Prostate gland (tissue), 2 donors: ENCODE results near the gene ANKRD63. TPM values are rescaled to one million over a fixed set of nuclear protein-coding genes. Genes with fewer than 3 reads are reported as not detected.

ENCODE experiments used
- DNase-seq: peaks from one replicate; pipeline ENCODE4 v3.0.0-alpha.2; 2019; ENCODE audit warnings: low spot score
- H3K27ac ChIP-seq, 2 donors: fragments of 200-600 bp; sonication (generic); 2 replicates each; pipeline ENCODE4 v1.5.1; 2017 to 2019
- H3K27me3 ChIP-seq: fragments of 200-600 bp; sonication (generic); replicated peaks from 2 replicates; pipeline ENCODE4 v1.5.1; 2019; ENCODE audit not compliant: insufficient read depth
- H3K36me3 ChIP-seq, 2 donors: fragments of 200-600 bp; sonication (generic); 1 replicate in 1 of 2; 2 replicates in 1 of 2; pipeline versions ENCODE4 v1.5.1 to v1.8.1; 2017 to 2019
- H3K4me1 ChIP-seq: fragments of 200-600 bp; sonication (generic); replicated peaks from 2 replicates; pipeline ENCODE4 v1.5.1; 2019
- H3K4me3 ChIP-seq, 2 donors: fragments of 200-600 bp; sonication (generic); 2 replicates each; pipeline ENCODE4 v1.5.1; 2017 to 2019
- H3K9me3 ChIP-seq: fragments of 200-600 bp; sonication (generic); 2 replicates; pipeline ENCODE4 v1.5.1; 2017
- CTCF ChIP-seq, 4 experiments: fragments of 200-600 bp in 2 of 4; fragments of 450-650 bp in 2 of 4; sonication (generic) in 2 of 4; IDR thresholded peaks; 1 replicate in 3 of 4; 2 replicates in 1 of 4; pipeline ENCODE4 v1.5.1; 2016 to 2019; ENCODE audit warnings: antibody characterized with exemption in 4 of 4, mild to moderate bottlenecking in 2 of 4, moderate library complexity in 2 of 4
- POLR2A ChIP-seq: fragments of 450-650 bp; IDR thresholded peaks from one replicate; pipeline ENCODE4 v1.6.1; 2016; ENCODE audit warnings: antibody characterized with exemption, mild to moderate bottlenecking
- POLR2AphosphoS5 ChIP-seq: sonication (generic); formaldehyde crosslinking; IDR thresholded peaks from one replicate; pipeline ENCODE4 v1.6.1; 2017; ENCODE audit warnings: antibody characterized with exemption
- WGBS: methylation state at CpG from one replicate; pipeline ENCODE4 v1.1.5; 2018; 5-methylcytosine and 5-hydroxymethylcytosine counted together
- intact Hi-C: fragments of 100-400 bp; cut with DNase I; formaldehyde crosslinking; loops from one replicate; pipeline ENCODE4 v1.14.2; 2022
- total RNA-seq, 2 donors: library from RNA; depleted of rRNA; stranded (reverse); fragments of >200 nt; gene quantifications; one replicate each; pipeline ENCODE4 v1.1.0, GENCODE V29; 2016

The ANKRD63 gene
- total RNA-seq, 2 donors from 2014 or later: 2.7 TPM; not detected in 1

DNA sequence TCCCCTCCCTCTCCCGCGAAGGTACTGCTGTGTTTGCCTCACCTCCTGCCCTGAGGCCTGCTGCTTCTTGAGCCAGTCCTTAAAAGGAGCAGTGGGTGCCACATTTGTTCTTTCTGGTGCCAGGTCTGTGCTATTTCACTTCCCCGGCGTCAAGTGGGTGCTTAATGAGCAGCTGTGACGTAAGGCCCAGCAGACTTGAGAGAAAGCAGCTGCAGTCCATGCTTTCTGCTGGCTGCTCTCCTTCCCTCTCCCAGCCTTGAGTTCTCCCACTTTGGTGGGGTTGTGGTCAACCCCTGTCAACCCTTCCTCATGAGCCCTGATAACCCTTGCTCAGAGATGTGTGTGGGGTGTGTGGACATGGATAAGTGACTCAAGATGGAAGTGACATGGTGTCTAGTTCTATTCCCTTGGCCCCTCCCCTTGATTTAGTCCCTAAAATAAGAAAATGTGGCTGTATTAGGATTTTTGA, 47.5 kb upstream of the ANKRD63 start:
- intact Hi-C loops: no loop called here
- no peaks in the 10 kb centered on the region for H3K27me3 ChIP-seq
- WGBS: 45% methylated on average over 5 of the region's 5 CpGs
- no peaks in the 10 kb centered on the region for H3K9me3 ChIP-seq
- no peaks in the 10 kb centered on the region for H3K4me1 ChIP-seq
- DNase-seq: no peak
- no peak overlapping the region for H3K27ac ChIP-seq
- no peaks in the 10 kb centered on the region for H3K36me3 ChIP-seq
- TF ChIP-seq POLR2AphosphoS5 (no peak), CTCF (IDR thresholded peaks at IDR 0.05) (no peak), POLR2A (no peak)
- no peak overlapping the region for H3K4me3 ChIP-seq

- no peaks in the 10 kb centered on the region for H3K36me3 ChIP-seq
- 78% methylated on average over 7 of the region's 7 CpGs for WGBS
- DNase-seq: no peak
- no peaks in the 10 kb centered on the region for H3K27me3 ChIP-seq
- H3K4me1 ChIP-seq: peaks cover under 1% of the 10 kb centered on the region
- TF ChIP-seq CTCF (IDR thresholded peaks at IDR 0.05) (no peak), POLR2AphosphoS5 (no peak), POLR2A (no peak)
- no peak overlapping the region for H3K4me3 ChIP-seq
- H3K9me3 ChIP-seq: no peaks in the 10 kb centered on the region
- intact Hi-C loops: no loop called here
- no peak overlapping the region for H3K27ac ChIP-seq
These were observed 46.9 kb upstream of the ANKRD63 start for GRCh38 chr15:40329804-40330203.

DNA sequence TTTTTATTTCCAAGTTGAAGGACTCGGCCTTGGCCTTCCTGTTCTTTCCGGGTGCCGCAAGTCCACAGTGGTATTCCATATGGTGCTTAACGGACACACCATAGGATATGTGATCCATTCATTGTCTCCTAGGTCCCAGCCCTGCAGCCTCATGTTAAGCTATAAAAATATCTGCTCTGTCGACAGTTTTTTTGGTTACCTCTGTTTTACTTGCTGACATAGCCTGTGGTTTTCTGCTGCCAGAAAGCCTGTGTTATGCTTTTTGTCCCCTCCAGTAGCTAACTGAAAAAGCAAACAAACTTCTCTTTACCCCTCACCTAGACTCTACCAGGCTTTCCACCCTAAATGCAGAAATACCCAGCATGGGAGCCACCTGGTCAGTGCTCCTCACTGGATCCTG, 45.9 kb upstream of the ANKRD63 start:
- TF ChIP-seq CTCF (IDR thresholded peaks at IDR 0.05) (no peak), POLR2AphosphoS5 (no peak), POLR2A (no peak)
- H3K4me3 ChIP-seq: no peak overlapping the region
- WGBS: 71% methylated on average over 5 of the region's 5 CpGs
- DNase-seq: no peak
- H3K27ac ChIP-seq: no peak overlapping the region
- peaks cover 4% of the 10 kb centered on the region for H3K4me1 ChIP-seq
- H3K36me3 ChIP-seq: no peaks in the 10 kb centered on the region
- H3K27me3 ChIP-seq: no peaks in the 10 kb centered on the region
- intact Hi-C loops: no loop called here
- no peaks in the 10 kb centered on the region for H3K9me3 ChIP-seq

DNA sequence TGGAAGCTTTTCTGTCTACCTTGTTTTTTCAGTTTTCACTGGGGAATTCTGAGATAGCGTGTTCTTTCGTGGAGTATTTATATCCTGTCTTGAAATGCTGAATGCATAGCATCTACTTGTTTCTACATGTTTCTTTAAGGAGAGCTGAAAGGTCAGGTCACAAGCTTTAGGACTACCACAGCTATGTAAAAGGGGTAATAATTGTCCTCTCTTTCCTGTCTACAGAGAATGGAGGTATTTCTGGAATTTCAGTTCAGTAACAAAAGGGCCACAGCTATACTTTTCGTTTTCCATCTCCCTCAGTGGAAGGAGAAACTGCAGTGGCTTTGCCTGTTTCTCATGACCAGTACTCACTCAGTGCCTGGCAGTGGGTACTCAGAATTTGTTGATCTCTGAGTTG, 45.3 kb upstream of the ANKRD63 start:
- WGBS: 66% methylated on average over 3 of the region's 3 CpGs
- no peak for DNase-seq
- H3K4me3 ChIP-seq: no peak overlapping the region
- intact Hi-C loops: no loop called here
- H3K9me3 ChIP-seq: no peaks in the 10 kb centered on the region
- peaks cover 4% of the 10 kb centered on the region for H3K4me1 ChIP-seq
- TF ChIP-seq CTCF (IDR thresholded peaks at IDR 0.05): no peak
- TF ChIP-seq POLR2A: no peak
- TF ChIP-seq POLR2AphosphoS5: no peak
- no peaks in the 10 kb centered on the region for H3K36me3 ChIP-seq
- H3K27ac ChIP-seq: no peak overlapping the region
- H3K27me3 ChIP-seq: no peaks in the 10 kb centered on the region

DNA sequence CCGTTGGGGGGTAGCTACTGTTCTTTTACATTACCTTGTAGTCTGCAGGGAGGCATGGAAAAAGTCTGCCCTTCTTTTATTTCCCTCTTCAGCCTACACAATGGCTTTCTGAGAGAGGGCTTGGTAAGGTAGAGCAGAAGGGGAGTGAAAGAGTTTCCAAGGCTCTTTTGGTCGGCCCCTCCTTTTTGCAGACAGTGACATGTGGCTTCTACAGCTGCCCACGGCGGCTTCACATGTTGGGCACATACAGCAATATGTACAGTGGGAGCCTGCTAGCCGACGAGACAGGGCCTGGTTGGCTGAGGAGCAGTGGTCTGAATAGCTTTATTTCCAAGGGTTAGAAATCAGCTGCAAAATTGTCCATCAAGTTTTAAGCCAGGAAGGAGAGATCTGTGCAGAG, 44.6 kb upstream of the ANKRD63 start:
- TF ChIP-seq POLR2A: no peak
- TF ChIP-seq CTCF (IDR thresholded peaks at IDR 0.05): no peak
- no peak for TF ChIP-seq POLR2AphosphoS5
- intact Hi-C loops: no loop called here
- DNase-seq: no peak

More for the DNA sequence above, 44.6 kb upstream of the ANKRD63 start:
- Histone ChIP-seq H3K27ac (no peak overlapping the region), H3K4me3 (no peak overlapping the region), H3K27me3 (no peaks in the 10 kb centered on the region), H3K36me3 (no peaks in the 10 kb centered on the region), H3K4me1 (peaks cover 4% of the 10 kb centered on the region), H3K9me3 (no peaks in the 10 kb centered on the region)
- WGBS: 78% methylated on average over 6 of the region's 6 CpGs
